ENCODE results near the gene TYSND1.
A peak's percentile ranks its signal among the peaks of the same experiment; 100 is the strongest.
"Not testable (repeated sequence)": the region's sequence is repeated elsewhere in the genome, so short reads cannot be mapped to it uniquely, and the experiment has no call there.

TYSND1 gene

GRCh38 chr10:70146489-70147258 is at the start of gene TYSND1:
Gene TYSND1, minus strand, starts transcription at chr10:70146700. Its CDS starts 114 bp downstream, at chr10:70146586.
- DNase-seq: peak; percentile 99

GRCh38 chr10:70193391-70193844 is 46.9 kb upstream of the TYSND1 start:
- DNase-seq: no peak

- DNase-seq: no peak
Observed at GRCh38 chr10:70192326-70192968, 45.9 kb upstream of the TYSND1 start.

- no peak for DNase-seq
Observed at GRCh38 chr10:70191972-70192305, 45.4 kb upstream of the TYSND1 start.

GRCh38 chr10:70191161-70191971 is 44.9 kb upstream of the TYSND1 start:
- no peak for DNase-seq

GRCh38 chr10:70190581-70190980 is 44.1 kb upstream of the TYSND1 start:
- no peak for DNase-seq

GRCh38 chr10:70190102-70190501 is 43.6 kb upstream of the TYSND1 start:
- no peak for DNase-seq

- DNase-seq: no peak
Observed at GRCh38 chr10:70188768-70189167, 42.3 kb upstream of the TYSND1 start.

GRCh38 chr10:70186571-70186970 is 40.1 kb upstream of the TYSND1 start:
- no peak for DNase-seq

GRCh38 chr10:70186090-70186489 is 39.6 kb upstream of the TYSND1 start:
- no peak for DNase-seq

GRCh38 chr10:70183304-70183703 is 36.8 kb upstream of the TYSND1 start:
- no peak for DNase-seq

- not testable (repeated sequence) for DNase-seq
Observed at GRCh38 chr10:70179209-70179608, 32.7 kb upstream of the TYSND1 start.

GRCh38 chr10:70178139-70178725 is 31.7 kb upstream of the TYSND1 start:
- no peak for DNase-seq

GRCh38 chr10:70176441-70176840 is 29.9 kb upstream of the TYSND1 start:
- no peak for DNase-seq

- DNase-seq: no peak
Observed at GRCh38 chr10:70175516-70175915, 29.0 kb upstream of the TYSND1 start.

GRCh38 chr10:70174058-70174741 is 27.7 kb upstream of the TYSND1 start:
- no peak for DNase-seq

GRCh38 chr10:70169649-70170364 is 23.3 kb upstream of the TYSND1 start:
- DNase-seq: no peak

GRCh38 chr10:70169011-70169410 is 22.5 kb upstream of the TYSND1 start:
- DNase-seq: no peak

- DNase-seq: no peak
Observed at GRCh38 chr10:70167246-70167645, 20.7 kb upstream of the TYSND1 start.

GRCh38 chr10:70166394-70166793 is 19.9 kb upstream of the TYSND1 start:
- no peak for DNase-seq

GRCh38 chr10:70164163-70164562 is 17.7 kb upstream of the TYSND1 start:
- no peak for DNase-seq

- no peak for DNase-seq
Observed at GRCh38 chr10:70163448-70163847, 16.9 kb upstream of the TYSND1 start.

Measured in NCI-H1694 (cell line).